Measurements from ENCODE around the gene UBXN7.
"Not testable (repeated sequence)": the region's sequence is repeated elsewhere in the genome, so short reads cannot be mapped to it uniquely, and the experiment has no call there.

The UBXN7 gene

DNA sequence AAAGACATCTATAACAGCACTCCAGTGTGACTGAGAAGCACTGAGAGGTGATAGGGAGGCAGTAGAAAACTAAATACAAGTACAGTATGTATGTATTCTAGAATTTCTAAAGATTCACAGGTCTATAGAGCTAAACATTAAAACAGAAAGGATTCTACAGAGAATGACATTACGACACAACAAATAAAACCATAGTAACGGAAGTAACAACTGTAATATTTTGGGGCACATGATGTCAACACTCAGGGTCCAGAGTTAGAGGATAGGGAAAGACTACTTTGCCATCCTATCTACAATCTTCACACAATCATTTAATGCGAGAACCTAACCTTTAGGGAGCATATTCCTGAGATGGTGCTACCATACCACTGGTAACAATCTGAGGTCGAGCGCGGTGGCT lies 13.6 kb downstream of the UBXN7 start:
- no peak for DNase-seq (ENCODE audit: low read depth)

DNA sequence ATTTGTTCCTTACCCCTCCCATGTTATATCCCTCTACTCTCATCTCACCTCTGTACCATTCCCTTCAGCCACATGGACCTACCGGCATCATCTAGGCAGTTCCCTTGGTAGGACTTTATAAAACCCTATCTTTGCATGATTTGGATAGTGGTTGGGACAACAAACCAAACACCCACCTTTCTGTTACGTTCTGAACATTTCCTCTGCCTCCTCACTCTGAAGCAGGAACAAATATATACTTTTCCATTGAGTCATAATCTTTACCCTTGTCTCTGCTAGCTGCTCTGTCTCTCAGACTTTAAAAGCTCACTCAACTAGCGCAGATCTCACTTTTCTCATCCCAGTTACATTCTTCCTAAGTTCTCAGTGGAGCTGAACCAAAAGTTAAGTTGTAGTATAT lies 17.8 kb downstream of the UBXN7 start:
- no peak for DNase-seq (ENCODE audit: low read depth)

DNA sequence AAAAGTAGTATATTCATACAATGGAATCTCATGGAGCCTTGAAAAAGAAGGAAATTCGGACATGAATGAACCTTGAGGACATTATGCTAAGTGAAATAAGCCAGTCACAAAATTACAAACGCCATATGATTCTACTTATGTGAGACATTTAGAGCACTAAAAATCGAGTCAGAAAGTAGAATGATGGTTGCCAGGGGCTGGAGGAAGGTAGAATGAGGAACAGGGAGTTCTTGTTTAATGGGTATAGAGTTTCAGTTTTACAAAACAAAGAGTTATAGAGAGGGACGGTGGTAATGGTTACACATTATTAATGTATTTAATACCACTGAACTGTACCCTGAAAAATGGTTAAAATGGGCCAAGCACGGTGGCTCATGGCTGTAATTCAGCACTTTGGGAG lies 19.5 kb downstream of the UBXN7 start:
- DNase-seq (ENCODE audit: low read depth), result no peak

DNA sequence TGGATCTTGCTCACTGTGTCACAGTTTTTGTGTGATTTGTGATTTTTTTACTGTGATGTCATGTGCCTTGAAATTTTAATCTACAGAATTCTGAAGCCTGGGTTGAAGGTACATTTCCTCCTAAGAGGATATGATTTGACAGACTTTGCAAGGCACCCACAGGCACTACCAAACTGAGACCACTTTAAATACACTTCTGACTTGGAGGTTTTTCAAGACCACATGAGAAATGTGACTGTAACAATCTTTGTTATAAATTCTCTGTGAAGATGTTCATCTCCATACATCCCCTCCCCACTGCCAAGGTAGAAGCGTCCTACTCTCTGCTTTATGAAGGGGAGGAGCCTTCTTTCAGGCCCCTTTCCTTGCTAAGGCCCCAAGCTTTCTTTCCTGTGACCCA lies 22.8 kb downstream of the UBXN7 start:
- DNase-seq (ENCODE audit: low read depth), result no peak

DNA sequence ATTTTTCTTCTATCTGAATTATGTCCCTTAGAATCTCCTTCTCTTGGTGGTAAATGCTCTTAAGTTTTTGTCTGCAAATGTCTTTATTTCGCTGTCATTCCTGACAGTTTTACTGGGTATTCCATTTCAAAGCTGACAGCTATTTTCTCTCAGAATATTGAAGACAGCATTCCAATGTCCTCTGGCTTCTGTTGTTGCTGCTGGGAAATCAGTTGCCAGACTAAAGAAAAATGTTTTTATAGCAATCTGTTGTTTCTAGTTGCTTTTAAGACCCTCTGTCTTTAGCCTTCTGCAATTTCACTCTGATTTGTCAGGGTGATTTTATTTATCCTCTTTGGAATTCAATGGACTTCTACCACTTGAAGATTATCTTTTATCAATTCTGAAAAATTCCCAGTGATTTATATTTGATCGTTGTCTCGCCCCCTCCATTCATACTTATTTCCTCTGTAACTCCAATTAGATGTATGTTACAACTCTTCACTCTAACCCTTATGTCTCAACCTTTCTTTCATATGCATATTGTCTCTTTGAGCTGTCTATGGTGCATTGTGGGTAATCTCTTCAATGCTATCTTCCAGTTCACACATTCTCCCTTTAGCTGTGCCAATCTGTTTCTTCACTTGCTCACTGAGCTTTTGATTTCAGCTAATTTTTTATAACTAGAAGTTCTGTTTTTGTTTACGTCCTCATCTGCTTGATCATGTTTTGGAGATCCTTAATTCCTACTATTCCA lies 23.5 kb downstream of the UBXN7 start:
- DNase-seq (ENCODE audit: low read depth), result no peak

DNA sequence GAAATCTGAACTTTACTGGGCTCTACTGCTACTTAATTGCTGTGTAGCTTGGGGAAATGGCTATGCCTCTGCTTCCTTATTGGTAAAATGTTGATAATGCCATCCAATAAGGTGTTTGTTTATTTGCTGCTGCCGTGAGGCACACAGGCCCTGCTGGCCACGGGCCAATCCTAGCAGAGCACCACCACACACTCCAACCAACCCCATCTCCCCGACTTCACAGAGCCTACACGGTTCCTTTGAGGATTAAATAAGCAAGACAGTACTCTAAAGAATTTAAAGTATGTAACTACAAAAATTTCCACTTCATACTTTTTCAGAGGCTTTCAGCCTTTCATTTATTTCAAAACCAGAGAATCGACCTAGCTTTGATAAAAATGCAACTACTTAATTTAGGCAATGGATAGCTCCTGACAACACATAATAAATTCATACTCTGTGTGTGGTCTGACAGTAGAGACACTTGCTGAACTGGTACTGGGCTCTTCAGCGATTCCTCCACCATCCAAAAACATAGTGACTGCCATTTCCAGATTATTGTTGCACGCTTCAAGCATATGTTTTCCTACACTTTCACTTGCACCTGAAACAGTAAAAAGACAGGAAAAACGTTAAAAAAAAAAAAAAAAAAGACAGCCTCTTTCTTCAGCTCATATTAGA lies 25.3 kb downstream of the UBXN7 start:
- no peak for DNase-seq (ENCODE audit: low read depth)

DNA sequence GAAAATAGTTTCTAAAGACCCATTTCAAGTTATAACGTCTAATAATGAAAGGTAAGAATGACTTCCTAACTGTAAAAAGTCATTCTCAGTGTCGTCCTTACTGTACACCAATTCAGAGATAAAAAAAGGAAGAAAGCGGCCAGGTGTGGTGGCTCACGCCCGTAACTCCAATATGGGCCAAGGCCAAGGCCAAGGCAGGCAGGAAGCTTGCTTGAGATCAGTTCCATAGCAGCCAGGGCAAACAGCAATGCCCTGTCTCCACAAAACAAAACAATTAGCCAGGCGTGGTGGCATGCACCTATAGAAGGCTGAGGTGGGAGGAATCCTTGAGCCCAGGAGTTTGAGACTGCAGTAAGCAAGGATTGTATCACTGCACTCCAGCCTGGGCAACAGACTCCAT lies 31.9 kb downstream of the UBXN7 start:
- no peak for DNase-seq (ENCODE audit: low read depth)

DNA sequence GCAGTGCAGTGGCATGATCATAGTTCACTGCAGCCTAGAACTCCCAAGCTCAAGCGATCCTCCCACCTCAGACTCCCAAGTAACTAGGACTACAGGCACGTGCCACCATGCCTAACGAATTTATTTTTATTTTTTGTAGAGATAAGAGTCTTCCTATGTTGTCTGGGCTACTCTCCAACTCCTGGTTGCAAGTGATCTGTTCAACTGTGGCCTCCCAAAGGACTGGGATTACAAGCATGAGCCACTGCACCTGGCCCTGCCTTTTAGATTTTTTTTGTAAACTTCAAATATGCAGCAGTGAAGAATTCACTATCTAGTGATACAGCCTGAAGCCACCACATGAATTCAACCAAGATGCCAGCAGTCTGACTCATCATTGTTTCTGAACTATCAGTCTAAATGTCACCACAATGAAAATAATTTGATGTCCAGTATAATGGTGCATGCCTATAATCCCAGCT lies 32.7 kb downstream of the UBXN7 start:
- no peak for DNase-seq (ENCODE audit: low read depth)

DNA sequence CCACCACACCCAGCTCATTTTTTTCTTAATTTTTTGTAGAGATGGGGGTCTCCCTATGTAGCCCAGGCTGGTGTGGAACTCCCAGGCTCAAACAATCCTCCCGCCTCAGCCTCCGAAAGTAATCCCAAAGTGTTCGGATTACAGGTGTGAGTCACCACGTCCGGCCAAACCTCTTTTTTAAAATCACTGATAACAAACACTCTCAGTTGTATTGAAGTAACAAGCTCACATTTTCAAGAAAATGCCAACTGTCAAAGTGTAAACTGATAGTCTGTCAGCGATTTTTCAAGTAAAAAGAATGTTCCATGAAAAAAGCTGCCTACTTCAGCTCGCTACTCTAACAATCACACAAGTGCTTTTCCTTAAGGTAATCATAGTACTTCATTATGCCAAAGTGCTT lies 33.4 kb downstream of the UBXN7 start:
- DNase-seq (ENCODE audit: low read depth), result no peak

DNA sequence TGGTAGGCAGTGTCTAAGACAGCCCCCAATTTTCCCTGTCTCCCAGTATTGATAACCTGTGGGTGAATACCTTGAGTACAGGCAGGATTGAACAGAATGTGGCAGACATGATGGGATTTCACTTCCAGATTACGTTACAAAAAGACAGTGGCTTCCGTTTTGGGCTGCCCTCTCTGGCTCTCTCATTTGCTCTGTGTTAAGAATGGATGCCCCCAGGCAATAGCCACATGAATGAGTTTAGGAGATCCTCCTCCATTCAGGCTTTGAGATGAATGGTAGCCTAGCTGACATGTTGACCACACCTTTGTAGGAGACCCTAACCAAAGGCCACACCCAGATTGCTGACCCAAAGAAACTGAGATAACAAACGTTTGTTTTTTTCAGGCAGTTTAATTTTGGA lies 34.3 kb downstream of the UBXN7 start:
- DNase-seq (ENCODE audit: low read depth), result no peak

DNA sequence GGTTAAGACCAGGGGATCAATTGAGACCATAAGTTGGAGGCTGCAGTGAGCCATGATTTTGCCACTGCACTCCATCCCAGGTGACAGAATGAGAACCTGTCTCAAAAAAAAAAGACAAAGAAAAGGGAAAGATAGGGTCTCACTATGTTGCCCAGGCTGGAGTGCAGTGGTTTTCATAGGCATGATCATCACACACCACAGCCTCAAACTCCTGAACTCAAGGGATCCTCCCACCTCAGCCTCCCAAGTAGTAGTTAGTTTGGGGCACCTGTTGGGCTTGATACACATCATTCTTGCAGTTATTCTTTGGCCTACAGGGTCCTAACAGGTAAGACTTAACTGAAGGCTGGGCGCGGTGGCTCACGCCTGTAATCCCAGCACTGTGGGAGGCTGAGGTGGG lies 42.1 kb downstream of the UBXN7 start:
- no peak for DNase-seq (ENCODE audit: low read depth)

DNA sequence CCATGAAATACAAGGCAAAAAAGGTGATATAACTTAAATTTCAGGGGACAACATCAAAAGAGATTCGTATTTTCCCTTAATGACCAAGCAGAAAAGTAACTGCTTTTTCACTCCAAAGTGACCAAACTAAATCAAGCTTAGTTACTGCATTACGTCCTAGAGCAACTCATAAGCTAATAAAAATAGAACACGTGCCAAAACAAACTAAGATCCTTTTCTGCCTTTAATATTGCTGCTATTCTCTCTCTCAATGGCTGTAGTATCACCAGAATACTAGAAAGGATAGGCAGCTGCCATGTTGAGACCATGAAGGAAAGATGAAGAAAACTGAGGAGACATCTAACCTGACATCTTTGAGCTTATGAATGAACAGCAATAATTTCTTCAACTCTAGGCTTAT lies 43.3 kb downstream of the UBXN7 start:
- DNase-seq (ENCODE audit: low read depth), result no peak

DNA sequence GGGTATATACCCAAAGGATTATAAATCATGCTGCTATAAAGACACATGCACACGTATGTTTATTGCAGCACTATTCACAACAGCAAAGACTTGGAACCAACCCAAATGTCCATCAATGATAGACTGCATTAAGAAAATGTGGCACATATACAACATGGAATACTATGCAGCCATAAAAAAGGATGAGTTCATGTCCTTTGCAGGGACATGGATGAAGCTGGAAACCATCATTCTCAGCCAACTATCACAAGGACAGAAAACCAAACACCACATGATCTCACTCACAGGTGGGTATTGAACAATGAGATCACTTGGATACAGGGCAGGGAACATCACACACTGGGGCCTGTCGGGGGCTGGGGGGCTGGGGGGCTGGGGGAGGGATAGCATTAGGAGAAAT lies 44.3 kb downstream of the UBXN7 start:
- not testable (repeated sequence) for DNase-seq (ENCODE audit: low read depth)

DNA sequence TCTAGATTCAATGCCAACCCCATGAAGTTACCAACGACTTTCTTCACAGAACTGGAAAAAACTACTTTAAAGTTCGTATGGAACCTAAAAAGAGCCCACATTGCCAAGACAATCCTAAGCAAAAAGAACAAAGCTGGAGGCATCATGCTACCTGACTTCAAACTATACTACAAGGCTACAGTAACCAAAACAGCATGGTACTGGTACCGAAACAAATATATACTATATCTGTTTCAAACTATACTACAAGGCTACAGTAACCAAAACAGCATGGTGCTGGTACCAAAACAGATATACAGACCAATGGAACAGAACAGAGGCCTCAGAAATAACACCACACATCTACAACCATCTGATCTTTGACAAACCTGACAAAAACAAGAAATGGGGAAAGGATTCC lies 45.4 kb downstream of the UBXN7 start:
- not testable (repeated sequence) for DNase-seq (ENCODE audit: low read depth)

DNA sequence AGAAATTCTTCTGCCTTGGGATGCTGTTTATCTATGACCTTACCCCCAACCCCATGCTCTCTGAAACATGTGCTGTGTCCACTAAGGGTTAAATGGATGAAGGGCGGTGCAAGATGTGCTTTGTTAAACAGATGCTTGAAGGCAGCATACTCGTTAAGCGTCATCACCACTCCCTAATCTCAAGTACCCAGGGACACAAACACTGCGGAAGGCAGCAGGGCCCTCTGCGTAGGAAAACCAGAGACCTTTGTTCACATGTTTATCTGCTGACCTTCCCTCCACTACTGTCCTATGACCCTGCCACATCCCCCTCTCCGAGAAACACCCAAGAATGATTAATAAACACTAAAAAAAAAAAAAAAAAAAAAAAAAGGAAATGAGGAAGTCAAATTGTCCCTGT lies 46.2 kb downstream of the UBXN7 start:
- DNase-seq (ENCODE audit: low read depth), result not testable (repeated sequence)

DNA sequence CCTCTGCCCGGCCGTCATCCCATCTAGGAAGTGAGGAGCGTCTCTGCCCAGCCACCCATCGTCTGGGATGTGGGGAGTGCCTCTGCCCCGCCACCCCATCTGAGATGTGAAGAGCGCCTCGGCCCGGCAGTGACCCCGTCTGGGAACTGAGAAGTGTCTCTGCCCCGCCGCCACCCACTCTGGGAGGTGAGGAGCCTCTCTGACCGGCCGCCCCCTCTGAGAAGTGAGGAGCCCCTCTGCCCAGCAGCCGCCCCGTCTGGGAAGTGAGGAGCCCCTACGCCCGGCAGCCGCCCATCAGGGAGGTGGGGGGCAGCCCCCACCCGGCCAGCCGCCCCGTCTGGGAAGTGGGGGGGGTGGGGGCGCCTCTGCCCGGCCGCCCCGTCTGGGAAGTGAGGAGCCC lies 46.8 kb downstream of the UBXN7 start:
- not testable (repeated sequence) for DNase-seq (ENCODE audit: low read depth)

DNA sequence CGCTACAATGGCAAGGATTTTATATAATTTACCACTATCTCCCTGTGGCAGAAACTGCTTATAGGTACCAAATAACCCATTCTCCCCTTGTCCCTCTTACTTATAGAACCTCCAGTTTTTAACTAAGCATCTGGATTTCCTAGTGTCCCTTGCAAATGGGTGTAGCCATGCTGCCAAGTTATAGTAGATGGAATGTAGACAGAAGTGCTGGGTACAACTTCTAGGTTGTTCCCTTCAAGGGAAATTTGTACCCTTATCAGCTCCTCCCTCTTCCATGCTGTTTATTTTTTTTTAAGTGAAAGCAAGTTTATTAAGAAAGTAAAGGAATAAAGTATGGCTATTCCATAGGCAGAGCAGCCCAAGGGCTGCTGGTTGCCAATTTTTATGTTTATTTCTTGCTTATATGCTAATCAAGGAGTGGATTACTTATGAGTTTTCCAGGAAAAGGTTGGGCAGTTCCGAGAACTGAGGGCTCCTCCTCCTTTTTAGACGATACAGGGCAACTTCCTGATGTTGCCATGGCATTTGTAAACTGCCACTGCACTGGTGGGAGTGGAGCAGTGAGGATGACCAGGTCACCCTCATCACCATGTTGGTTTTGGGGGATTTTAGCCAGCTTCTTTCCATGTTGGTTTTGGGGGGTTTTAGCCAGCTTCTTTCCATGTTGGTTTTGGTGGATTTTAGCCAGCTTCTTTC lies 53.9 kb downstream of the UBXN7 start:
- DNase-seq (ENCODE audit: low read depth), result no peak

DNA sequence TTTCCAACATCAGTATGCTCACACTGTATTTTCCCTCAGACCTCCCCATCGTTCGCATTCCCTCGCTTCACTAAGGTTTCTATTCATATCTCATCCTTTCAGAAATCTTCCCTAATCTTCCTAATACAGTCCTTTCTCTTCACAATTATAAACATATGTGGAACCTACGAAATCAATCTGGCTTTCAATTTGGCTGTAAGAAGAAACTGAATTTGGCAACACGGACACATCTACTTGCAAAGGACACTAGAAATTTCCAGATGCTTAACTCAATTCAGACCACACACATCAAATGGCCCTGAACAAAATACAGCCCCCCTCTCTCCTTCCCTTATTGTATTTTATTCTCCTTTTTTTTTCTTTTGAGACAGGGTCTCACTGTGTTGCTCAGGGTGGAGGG lies 54.9 kb downstream of the UBXN7 start:
- DNase-seq (ENCODE audit: low read depth), result no peak

DNA sequence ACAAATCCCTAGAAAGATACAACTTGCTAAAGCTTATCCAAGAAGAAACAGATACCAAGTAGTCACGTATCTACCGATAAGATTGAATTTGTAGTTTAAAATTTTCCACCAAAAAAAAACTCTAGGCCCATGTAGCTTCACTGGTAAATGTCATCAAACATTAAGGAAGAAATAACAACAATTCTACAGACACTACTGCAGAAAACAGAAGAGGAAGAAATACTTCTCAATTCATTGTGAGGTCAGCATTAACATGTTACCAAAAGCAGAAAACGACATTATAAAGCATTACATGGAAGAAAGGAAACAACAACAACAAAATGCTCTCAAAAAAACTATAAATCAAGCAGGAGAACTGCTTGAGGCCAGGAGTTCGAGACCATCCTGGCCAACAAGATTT lies 66.5 kb downstream of the UBXN7 start:
- no peak for DNase-seq (ENCODE audit: low read depth)

DNA sequence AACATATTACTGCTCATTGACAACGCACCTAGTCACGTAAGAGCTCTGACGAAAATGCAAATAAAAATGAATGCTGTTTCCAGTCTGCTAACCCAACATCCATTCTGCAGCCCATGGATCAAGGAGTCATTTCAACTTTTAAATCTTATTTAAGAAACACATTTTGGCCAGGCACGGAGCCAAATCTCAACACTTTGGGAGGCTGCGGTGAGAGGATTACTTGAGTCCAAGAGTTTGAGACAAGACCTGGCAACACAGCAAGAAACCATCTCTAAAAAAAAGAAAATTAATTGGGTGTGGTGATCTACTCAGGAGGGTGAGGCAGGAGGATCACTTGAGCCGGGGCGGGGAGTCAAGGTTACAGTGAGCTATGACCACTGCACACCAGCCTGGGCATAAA lies 71.6 kb downstream of the UBXN7 start:
- no peak for DNase-seq (ENCODE audit: low read depth)

DNA sequence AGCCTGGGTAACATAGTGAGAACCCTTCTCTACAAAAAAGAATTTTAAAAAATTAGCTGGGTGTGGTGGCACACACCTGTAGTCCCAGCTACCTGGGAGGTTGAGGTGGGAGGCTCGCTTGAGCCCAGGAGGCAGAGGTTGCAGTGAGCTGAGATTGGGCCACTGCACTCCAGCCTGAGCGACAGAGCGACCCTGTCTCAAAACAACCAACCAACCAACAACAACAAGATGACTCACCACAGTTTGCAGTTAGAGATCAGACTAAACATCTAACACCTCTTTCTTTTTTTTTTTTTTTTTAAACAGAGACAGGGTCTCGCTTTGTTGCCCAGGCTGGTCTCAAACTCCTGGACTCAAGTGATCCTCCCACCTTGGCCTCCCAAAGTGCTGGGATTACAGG lies 73.7 kb downstream of the UBXN7 start:
- DNase-seq (ENCODE audit: low read depth), result not testable (repeated sequence)

DNA sequence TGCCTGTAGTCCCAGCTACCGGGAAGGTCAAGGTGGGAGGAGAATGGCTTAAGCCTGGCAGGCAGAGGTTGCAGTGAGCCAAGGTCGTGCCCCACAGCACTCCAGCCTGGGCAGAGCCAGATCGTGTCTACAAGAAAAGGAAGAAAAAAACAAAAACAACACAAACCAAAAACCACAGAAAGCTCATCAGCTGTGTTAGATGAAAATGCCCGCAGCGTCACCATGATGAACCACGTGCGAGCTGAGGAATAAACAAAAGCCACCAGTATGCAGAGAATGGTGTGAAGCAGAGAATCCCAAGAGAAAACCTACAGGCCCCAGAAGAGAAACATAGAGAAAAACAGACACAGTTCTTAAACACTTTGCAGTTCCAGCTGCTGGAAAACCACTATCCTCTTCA lies 74.3 kb downstream of the UBXN7 start:
- no peak for DNase-seq (ENCODE audit: low read depth)

DNA sequence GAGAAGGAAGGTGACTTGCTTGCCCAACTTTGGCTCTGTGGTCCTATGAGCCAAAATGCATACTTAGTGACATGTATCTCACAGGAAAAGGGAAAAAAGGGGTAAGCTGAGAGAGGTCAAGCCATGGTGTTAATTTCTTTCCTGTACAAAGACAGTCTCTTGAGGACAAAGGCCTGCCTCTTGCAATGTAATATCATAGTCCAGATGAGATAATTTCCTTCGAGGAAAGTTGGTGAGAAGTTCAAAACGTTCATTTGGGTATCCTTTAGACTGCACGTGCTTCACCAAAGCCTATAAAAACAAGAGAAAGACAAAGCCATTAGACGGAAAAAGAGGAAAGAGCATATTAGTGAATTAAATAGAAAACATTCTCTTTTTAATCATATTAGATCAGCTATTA lies 75.7 kb downstream of the UBXN7 start:
- no peak for DNase-seq (ENCODE audit: low read depth)
